SJCRH30 (cell line): ENCODE results near the gene AACS. TPM values are rescaled to one million over a fixed set of nuclear protein-coding genes. Genes with fewer than 3 reads are reported as not detected.

Source experiments
- DNase-seq, 2 experiments: peaks; one replicate each; pipeline ENCODE4 v3.0.0-alpha.2; 2015 to 2020
- H3K27ac ChIP-seq: fragments of 250-450 bp; sonication (Bioruptor Pico); 2 replicates; pipeline ENCODE4 v1.5.1; 2020; ENCODE audit warnings: mild to moderate bottlenecking, moderate library complexity
- H3K27me3 ChIP-seq: fragments of 250-450 bp; sonication (Bioruptor Pico); 2 replicates; pipeline ENCODE4 v1.5.1; 2020; ENCODE audit warnings: mild to moderate bottlenecking, moderate library complexity
- H3K36me3 ChIP-seq: fragments of 250-450 bp; sonication (Bioruptor Pico); 2 replicates; pipeline ENCODE4 v1.5.1; 2020; ENCODE audit warnings: mild to moderate bottlenecking, moderate library complexity
- H3K4me1 ChIP-seq: fragments of 250-450 bp; sonication (Bioruptor Pico); 2 replicates; pipeline ENCODE4 v1.5.1; 2020; ENCODE audit warnings: mild to moderate bottlenecking, moderate library complexity
- H3K4me3 ChIP-seq: fragments of 250-450 bp; sonication (Bioruptor Pico); 2 replicates; pipeline ENCODE4 v1.5.1; 2020; ENCODE audit warnings: mild to moderate bottlenecking, moderate library complexity
- H3K9me3 ChIP-seq: fragments of 250-450 bp; sonication (Bioruptor Pico); replicated peaks from 2 replicates; pipeline ENCODE4 v1.5.1; 2020; ENCODE audit warnings: mild to moderate bottlenecking, moderate library complexity
- total RNA-seq: library from RNA; depleted of rRNA; stranded (reverse); fragments of >200 nt; shearing (Covaris generic); gene quantifications from 2 replicates; pipeline ENCODE4 v1.2.3, GENCODE V29; 2014

Gene AACS
- total RNA-seq, 1 experiment from 2014 or later: 31.9 TPM

DNA sequence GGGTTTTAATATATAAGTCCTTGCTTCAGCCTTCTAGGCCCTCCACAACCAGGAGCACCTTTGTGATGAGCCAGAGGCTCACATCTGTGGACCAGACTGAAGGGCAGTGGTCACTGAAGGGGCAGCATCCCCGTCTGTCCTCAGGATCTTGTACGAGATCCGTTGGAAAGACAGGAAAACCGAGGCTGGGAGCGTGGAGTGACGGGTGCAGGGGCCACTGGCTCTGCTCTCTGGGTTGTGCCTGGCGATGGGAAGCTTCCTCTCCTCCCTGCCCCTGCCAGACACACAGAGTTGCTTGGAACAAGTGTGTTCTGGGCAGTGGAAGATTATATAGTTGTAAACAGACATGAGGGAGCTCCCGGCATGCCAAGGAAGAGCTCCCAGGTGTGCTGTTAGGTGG lies 48.0 kb downstream of the AACS start:
- no peak for DNase-seq
- no peaks in the 10 kb centered on the region for H3K4me1 ChIP-seq
- no peaks in the 10 kb centered on the region for H3K27me3 ChIP-seq
- H3K27ac ChIP-seq: no peak overlapping the region
- H3K9me3 ChIP-seq: no peaks in the 10 kb centered on the region
- H3K36me3 ChIP-seq: peaks cover 21% of the 10 kb centered on the region
- no peak overlapping the region for H3K4me3 ChIP-seq

DNA sequence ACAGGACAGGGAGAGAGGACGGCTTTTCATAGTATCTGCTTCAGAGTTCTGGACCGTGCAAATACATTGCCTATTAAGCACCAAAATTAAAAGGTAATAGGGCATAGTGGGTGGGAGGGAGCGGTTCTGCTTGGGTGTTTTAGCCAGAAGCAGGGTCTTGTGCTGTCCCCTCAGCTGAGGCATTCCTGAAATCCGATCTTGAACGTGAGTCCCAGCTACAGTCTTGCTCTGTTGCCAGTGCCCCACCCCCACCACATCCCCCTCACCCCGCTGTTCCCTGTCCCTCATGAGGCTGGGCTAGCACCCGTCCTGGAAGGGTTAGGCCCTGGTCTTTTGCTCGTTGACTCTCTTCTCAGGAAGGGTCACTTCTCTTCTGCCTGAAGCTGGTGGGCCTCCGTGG lies 48.6 kb downstream of the AACS start:
- DNase-seq: no peak
- H3K4me1 ChIP-seq: no peaks in the 10 kb centered on the region
- no peaks in the 10 kb centered on the region for H3K9me3 ChIP-seq
- H3K36me3 ChIP-seq: peaks cover 21% of the 10 kb centered on the region
- no peaks in the 10 kb centered on the region for H3K27me3 ChIP-seq
- no peak overlapping the region for H3K27ac ChIP-seq
- no peak overlapping the region for H3K4me3 ChIP-seq

DNA sequence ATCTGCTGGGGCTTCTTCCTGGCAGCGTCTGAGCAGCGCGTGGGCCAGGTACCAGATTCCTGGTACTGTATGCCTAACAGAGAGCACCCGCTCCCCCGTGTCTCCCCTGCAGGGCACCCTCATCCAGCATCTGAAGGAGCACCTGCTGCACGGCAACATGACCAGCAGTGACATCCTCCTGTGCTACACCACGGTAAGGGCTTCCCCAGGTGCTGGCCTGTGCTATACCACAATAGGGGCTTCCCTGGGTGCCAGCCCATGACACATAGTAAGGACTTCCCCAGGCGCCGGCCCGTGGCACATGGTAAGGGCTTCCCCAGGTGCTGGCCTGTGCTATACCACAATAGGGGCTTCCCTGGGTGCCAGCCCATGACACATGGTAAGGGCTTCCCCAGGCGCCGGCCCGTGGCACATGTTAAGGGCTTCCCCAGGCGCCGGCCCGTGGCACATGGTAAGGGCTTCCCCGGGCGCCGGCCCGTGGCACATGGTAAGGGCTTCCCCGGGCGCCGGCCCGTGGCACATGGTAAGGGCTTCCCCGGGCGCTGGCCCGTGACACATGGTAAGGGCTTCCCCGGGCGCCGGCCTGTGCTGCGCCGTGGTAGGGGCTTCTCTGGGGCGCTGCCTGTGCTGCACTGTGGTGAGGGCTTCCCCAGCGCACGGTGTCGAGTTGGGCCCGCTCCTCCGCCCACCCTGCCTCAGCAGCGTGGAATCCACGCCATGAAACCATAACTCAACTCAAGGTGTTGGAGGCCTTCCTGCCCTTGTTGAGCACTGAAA lies 49.3 kb downstream of the AACS start:
- DNase-seq: no peak
- no peak overlapping the region for H3K27ac ChIP-seq
- H3K27me3 ChIP-seq: no peaks in the 10 kb centered on the region
- peaks cover 20% of the 10 kb centered on the region; the same call in 1 of the 2 replicates for H3K36me3 ChIP-seq
- H3K9me3 ChIP-seq: no peaks in the 10 kb centered on the region
- H3K4me1 ChIP-seq: no peaks in the 10 kb centered on the region
- H3K4me3 ChIP-seq: no peak overlapping the region

DNA sequence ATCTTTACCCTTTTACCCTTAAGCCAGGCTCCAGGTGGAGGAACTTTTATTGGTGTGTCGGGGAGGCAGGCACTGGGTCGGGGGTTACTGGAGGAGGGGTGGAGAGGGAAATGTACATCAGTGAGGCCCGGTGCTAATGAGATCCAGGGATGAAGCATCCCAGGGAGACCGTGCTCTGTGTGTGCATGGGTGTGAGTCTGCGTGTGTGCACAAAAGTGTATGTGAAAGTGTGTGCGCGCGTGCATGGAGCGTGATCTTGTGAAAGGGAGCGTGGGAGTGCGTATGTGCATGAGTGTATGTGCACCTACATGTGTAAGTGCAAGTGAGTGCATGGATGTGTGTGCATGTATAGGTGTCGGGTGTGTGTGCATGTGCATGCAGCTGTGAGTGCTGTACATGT lies 55.3 kb downstream of the AACS start:
- Histone ChIP-seq H3K36me3 (peaks cover 15% of the 10 kb centered on the region; the same call in 1 of the 2 replicates), H3K4me1 (no peaks in the 10 kb centered on the region), H3K27ac (no peak overlapping the region), H3K4me3 (no peak overlapping the region), H3K9me3 (no peaks in the 10 kb centered on the region), H3K27me3 (no peaks in the 10 kb centered on the region)
- DNase-seq: no peak

DNA sequence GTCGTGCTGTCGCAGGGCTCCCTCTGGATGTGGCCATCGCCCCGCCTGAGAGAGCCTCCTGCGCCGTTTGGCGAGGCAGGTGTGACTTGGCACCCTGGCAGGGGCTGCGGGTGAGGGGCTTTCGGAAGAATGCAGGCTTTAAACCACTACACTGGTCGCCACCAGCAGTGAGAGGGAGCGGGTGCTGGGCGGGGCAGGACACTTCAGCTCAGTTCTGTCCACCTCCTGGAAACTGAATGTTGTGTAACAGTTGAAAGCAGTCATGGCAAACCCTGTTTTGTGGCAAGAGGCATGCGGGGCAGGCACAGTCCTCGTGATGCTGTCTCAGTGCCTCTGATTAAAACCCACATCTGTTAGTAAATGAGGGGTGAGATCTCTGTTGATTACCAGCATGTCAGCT lies 55.9 kb downstream of the AACS start:
- Histone ChIP-seq H3K36me3 (peaks cover 15% of the 10 kb centered on the region; the same call in 1 of the 2 replicates), H3K9me3 (no peaks in the 10 kb centered on the region), H3K27ac (no peak overlapping the region), H3K4me3 (no peak overlapping the region), H3K4me1 (no peaks in the 10 kb centered on the region), H3K27me3 (no peaks in the 10 kb centered on the region)
- no peak for DNase-seq

DNA sequence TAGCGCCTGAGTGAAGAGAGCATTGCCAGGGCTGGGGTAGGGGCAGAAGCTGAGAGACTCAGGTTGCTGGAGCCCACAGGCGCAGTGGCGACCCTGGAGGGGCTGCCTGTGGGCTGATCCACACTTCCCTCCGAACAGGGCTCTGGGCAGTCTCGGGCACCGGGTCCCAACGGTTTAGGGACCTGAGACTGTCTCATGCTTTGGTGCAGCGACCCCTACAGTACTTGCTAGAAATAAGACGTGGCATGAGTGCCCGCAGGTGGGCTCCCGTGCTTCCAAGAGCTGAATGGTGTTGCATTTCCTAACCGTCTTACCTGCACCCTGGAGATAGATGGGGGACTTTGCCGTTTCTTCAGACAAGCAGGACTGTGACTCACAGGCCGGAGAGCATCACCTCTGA lies 57.4 kb downstream of the AACS start:
- Histone ChIP-seq H3K27me3 (no peaks in the 10 kb centered on the region), H3K4me1 (no peaks in the 10 kb centered on the region), H3K9me3 (no peaks in the 10 kb centered on the region), H3K36me3 (peaks cover 8% of the 10 kb centered on the region; the same call in 1 of the 2 replicates), H3K4me3 (no peak overlapping the region), H3K27ac (no peak overlapping the region)
- no peak for DNase-seq

DNA sequence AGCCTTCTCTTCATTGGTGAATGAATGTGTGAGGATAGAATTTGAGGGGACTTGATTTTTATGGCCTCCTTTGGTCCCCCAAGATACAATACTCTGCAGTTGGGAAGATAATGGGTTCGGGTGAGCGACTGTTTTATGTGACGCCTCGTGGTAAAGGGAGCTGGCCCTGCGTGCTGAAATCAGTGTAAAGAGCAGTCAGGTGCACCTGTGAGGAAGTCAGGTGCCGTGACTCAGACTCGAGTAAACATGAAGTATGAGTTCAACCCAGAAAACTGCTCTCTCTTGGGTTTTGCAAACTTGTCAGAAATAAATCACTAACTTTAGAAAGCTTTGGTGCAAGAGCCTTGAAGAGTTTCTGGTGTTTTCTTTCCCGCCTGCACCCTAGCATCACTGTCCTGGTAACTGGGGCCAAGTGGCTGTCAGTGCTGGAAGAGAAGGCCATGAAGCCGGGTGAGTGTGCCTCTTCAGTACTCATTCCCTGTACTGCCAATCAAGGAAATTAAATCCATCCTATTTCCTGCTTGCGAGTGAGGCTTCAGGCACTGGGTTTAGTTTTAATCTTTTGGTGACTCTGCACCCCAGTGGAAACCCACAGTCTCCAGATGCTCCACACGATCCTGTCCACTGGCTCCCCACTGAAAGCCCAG lies 59.2 kb downstream of the AACS start:
- DNase-seq: no peak
- H3K4me3 ChIP-seq: no peak overlapping the region
- H3K27ac ChIP-seq: no peak overlapping the region
- no peaks in the 10 kb centered on the region for H3K27me3 ChIP-seq
- no peaks in the 10 kb centered on the region for H3K4me1 ChIP-seq
- H3K36me3 ChIP-seq: peaks cover 4% of the 10 kb centered on the region; the same call in 1 of the 2 replicates
- no peaks in the 10 kb centered on the region for H3K9me3 ChIP-seq

DNA sequence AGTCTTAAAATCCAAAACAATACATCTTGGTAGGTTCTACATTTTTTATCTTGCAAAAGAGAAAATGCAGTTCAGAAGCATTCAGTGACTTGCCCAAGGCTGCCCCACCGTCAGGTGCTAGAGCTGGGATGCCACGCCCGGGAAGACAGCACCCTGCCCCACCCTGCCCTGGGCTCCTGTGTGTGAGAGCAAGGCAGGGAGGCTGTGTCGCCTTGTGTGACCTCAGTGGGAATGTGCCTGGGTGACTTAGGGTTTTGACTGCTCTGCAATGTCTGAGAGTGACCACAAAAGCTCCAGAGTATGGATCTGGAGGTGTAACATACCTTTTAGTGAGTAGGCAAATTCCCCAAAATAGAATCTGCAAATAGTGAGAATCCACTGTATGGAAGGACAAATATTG lies 60.0 kb downstream of the AACS start:
- Histone ChIP-seq H3K36me3 (peaks cover 3% of the 10 kb centered on the region; the same call in 1 of the 2 replicates), H3K27me3 (no peaks in the 10 kb centered on the region), H3K27ac (no peak overlapping the region), H3K4me1 (no peaks in the 10 kb centered on the region), H3K9me3 (no peaks in the 10 kb centered on the region), H3K4me3 (no peak overlapping the region)
- no peak for DNase-seq

DNA sequence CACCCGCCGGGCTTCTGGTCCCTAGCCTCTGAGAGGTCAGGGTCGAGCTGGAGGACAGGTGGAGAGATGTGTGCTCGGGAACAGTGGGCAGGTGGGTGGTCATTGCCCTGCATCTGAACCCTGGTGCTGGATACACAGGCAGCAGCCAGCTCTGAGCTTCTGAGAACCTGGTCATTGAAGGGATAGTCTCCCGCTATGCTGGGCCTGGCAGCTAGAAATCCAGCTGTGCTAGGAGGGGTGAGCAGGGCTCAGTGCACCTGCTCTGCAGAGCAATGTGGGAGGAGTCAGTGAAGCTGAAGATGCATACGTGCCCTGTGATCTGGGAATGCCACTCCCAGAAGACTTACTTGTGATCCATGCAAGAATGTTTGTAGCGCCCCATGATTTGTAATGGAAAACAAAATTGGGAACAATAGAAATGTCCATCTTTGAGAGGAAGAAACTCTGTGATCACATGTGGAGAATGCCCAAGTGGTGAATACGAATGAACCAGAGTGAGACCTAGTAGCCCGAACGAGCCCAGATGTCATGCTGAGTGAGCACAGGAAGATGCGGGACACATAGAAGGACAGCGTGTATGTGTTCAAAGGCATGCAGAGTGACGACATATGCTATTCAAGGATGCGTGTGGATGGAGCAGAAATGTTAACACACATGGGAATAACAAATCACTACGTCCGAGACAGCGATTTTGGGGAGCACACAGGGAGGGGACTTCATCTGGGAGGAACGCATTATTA lies 63.4 kb downstream of the AACS start:
- no peak overlapping the region for H3K4me3 ChIP-seq
- DNase-seq: no peak
- no peaks in the 10 kb centered on the region for H3K4me1 ChIP-seq
- no peak overlapping the region for H3K27ac ChIP-seq
- H3K9me3 ChIP-seq: no peaks in the 10 kb centered on the region
- peaks cover 3% of the 10 kb centered on the region; the same call in 1 of the 2 replicates for H3K36me3 ChIP-seq
- H3K27me3 ChIP-seq: no peaks in the 10 kb centered on the region

DNA sequence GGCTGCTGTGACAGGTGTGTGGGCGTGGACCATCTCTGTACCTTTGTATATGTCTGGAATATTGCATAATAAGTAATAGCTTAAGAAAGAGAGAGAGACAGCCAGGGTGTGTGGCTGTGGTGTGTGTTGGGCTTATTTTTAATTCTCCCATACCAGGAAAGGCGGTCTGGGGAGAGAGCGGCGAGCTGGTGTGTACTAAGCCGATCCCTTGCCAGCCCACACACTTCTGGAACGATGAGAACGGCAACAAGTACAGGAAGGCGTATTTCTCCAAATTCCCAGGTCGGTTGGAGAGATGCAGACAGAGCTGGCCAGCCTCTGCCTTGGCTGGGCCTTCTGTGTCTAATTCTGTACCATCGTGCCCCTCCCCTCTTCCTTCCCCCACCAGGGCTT lies 63.9 kb downstream of the AACS start:
- Histone ChIP-seq H3K9me3 (no peaks in the 10 kb centered on the region), H3K36me3 (peaks cover 3% of the 10 kb centered on the region; the same call in 1 of the 2 replicates), H3K27ac (no peak overlapping the region), H3K4me3 (no peak overlapping the region), H3K4me1 (no peaks in the 10 kb centered on the region), H3K27me3 (no peaks in the 10 kb centered on the region)
- no peak for DNase-seq

DNA sequence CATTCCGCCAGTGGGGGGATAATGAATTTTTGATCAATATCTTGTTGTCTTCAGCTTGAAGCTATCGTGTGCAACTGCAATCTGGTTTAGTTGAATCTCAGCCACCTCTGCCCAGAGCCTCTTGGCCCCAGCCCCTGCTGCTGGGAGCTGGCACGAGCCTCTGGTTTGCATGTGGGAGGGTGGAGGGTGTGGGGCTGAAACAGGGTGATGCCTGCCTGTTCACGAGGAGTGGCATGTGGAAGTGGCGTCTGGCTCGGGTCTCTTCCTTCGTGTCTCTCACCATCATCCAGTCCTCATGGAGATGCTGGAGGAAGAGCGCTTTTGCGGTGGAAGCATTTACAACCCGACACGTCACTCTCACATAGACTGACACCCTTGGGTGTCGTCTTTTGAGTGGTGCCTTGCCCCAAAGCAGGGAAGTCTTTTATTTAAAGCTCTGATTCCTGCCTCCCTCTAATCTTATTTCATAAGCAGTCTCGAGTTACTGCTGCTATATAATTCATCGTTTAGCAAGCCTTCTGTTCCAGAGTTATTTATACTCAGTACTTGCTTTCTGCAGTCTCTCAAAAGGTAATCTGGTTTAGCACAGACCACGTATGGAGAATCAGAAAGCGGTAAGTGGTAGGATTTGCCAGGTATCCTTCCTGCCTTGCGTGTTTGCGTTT lies 64.5 kb downstream of the AACS start:
- peaks cover 3% of the 10 kb centered on the region; the same call in 1 of the 2 replicates for H3K36me3 ChIP-seq
- H3K27me3 ChIP-seq: no peaks in the 10 kb centered on the region
- no peak overlapping the region for H3K27ac ChIP-seq
- no peaks in the 10 kb centered on the region for H3K4me1 ChIP-seq
- H3K4me3 ChIP-seq: no peak overlapping the region
- H3K9me3 ChIP-seq: no peaks in the 10 kb centered on the region
- DNase-seq: no peak

DNA sequence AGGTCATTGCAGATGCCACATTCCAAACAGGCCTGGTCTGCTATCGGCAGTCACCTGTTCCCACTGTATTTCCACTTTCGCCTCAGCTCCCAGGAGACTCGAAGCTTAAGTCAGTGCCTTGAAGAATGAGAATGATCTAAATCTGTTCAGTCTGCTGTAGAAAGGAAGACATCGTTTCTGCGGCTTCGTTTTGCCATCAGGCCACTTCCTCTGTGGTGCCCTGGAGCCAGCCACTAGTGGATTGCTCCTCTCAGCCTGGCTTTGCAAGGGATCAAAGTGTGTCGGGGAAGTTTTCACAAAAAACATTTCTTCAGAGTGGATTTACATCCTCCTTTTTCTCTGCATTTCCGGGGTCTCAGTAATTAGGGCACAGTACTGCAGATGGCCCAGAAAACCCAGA lies 66.7 kb downstream of the AACS start:
- no peak for DNase-seq
- no peaks in the 10 kb centered on the region for H3K9me3 ChIP-seq
- H3K4me3 ChIP-seq: no peak overlapping the region
- no peaks in the 10 kb centered on the region for H3K4me1 ChIP-seq
- H3K27ac ChIP-seq: no peak overlapping the region
- no peaks in the 10 kb centered on the region; the same call in none of the 2 replicates for H3K36me3 ChIP-seq
- H3K27me3 ChIP-seq: no peaks in the 10 kb centered on the region

DNA sequence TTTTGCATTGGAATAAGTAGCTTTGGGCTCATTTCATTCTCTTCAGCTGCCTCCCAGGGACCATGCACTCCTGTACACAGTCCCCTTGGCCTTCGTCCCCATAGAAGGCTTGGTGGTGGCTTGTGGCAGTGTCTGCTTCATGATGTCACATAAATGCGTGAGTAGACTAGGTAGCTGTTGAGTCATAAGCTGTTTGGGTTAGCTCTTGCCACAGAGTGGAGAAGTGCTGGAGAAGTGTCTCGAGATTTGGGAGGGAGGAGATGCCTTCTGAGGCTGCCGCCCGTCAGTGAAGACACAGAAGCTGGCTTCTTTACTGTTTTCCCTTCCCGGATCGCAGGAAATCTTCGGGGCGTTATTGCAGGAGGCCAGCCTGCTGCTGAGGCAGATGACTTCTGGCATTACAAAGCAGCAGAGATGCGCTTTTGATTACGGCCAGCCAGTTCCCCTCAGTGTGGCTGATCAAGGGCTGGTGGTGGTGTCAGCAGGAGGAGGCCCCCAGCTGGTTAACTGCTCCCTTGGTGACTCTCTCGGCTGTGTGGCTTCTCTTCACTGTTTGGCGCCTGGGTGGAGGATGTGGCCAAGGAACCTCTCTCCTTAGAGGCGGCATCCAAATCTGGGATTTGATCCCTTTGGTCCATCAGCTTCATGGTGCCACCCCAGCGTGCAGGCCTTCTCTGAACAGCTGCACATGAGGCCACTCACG lies 67.6 kb downstream of the AACS start:
- Histone ChIP-seq H3K27ac (no peak overlapping the region), H3K9me3 (no peaks in the 10 kb centered on the region), H3K27me3 (no peaks in the 10 kb centered on the region), H3K4me1 (no peaks in the 10 kb centered on the region), H3K4me3 (no peak overlapping the region), H3K36me3 (no peaks in the 10 kb centered on the region; the same call in none of the 2 replicates)
- DNase-seq: no peak

DNA sequence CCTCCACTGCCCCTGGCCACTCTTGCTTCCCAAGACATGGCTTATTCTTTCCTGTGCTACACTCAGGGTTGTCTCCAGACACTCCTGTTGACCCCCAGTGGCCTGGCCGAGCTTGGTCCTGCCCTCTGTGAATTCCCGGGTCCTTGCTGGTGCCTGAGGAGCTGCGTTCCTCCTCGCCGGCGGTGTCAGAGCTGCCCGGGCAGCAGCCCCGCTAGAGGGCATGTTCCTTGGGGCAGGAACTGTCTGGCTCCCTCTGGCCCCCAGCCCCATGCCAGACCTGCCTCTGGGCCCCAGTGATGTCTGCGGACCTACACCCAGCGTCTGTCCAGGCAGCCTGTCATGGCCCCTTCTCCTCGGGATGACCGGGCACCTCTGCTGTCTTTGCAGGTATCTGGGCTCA lies 68.4 kb downstream of the AACS start:
- Histone ChIP-seq H3K27me3 (no peaks in the 10 kb centered on the region), H3K36me3 (no peaks in the 10 kb centered on the region; the same call in none of the 2 replicates), H3K27ac (no peak overlapping the region), H3K4me1 (no peaks in the 10 kb centered on the region), H3K4me3 (no peak overlapping the region), H3K9me3 (no peaks in the 10 kb centered on the region)
- DNase-seq: no peak
